AG04450 (cell line): ENCODE data around the gene SAMMSON. TPM values are rescaled to one million over a fixed set of nuclear protein-coding genes. Genes with fewer than 3 reads are reported as not detected.
A peak's percentile ranks its signal among the peaks of the same experiment; 100 is the strongest.

ENCODE experiments used
- CTCF ChIA-PET: fragments of 300-600, 350-600 bp; formaldehyde crosslinking; extraction: SDS; loops from one replicate; lab custom pipeline; 2022; ENCODE audit warnings: antibody characterized with exemption, inconsistent platforms; lab: Charles Lee
- POLR2A ChIA-PET: fragments of 350-600 bp; formaldehyde crosslinking; extraction: SDS; loops from one replicate; lab custom pipeline; 2021; ENCODE audit warnings: antibody characterized with exemption, inconsistent platforms; lab: Yijun Ruan, JAX
- DNase-seq: peaks from one replicate; pipeline ENCODE4 v3.0.0-alpha.2; 2011; ENCODE audit warnings: low read depth, low spot score
- H3K27ac ChIP-seq: one replicate; pipeline ENCODE4 v1.5.1; 2012; ENCODE audit warnings: low read depth, low read length, control low read depth
- H3K27me3 ChIP-seq: one replicate; pipeline ENCODE4 v1.6.0; 2012; ENCODE audit warnings: low read length; ENCODE audit not compliant: control insufficient read depth, insufficient read depth
- H3K4me3 ChIP-seq: 2 replicates; pipeline ENCODE4 v1.5.1; 2011; ENCODE audit warnings: mild to moderate bottlenecking, low read depth, low read length, control low read depth
- H3K9me3 ChIP-seq: 2 replicates; pipeline ENCODE4 v1.5.1; 2012; ENCODE audit warnings: low read length; ENCODE audit not compliant: control insufficient read depth, insufficient read depth
- polyA plus RNA-seq: library from polyadenylated mRNA; depleted of rRNA; stranded (reverse); fragments of >200 nt; gene quantifications from 2 replicates; pipeline ENCODE4 v1.2.3, GENCODE V29; 2011
- TF ChIP-seq, protein P1 (sequence below): IDR thresholded peaks from 2 replicates; pipeline ENCODE4 v1.5.1; 2011; ENCODE audit warnings: low read depth, low read length, control low read depth, inconsistent platforms

Gene SAMMSON
- polyA plus RNA-seq, 1 experiment, result not detected

DNA sequence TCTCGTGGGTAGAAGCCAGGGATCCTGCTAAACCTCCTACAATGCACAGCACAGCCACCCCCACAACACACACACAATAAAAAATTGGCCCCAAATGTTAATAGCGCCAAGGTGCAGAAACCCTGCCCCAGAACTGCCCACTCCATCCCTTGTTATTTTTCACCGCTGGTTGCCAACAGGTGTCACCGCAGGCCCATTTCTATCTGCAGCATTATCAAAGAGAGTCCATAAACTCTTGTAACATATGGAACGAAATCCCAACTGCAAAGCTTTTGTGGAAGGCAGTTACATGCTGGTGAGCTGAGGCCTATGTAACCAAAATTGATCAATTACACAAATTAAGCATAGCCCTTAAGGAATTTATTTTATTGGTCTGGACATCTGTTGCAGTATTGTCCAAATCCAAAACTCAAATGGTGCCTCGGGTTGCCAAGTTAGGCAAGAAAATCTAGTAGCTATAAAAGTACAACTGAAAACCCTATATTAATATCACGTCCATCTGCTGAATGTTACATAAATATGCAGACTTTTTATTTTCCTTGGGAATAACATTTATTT, 66.2 kb downstream of the SAMMSON start:
- ChIA-PET POLR2A (no interaction called here), CTCF (interaction anchor here (0.7 kb wide), 1 partner anchor 10 kb away, joined by 3 read pairs; no protein-coding TSS in a partner anchor)
- Histone ChIP-seq H3K4me3 (no peak overlapping the region), H3K27ac (no peak overlapping the region), H3K27me3 (peaks cover 7% of the 10 kb centered on the region), H3K9me3 (no peaks in the 10 kb centered on the region)
- TF ChIP-seq, protein P1, sequence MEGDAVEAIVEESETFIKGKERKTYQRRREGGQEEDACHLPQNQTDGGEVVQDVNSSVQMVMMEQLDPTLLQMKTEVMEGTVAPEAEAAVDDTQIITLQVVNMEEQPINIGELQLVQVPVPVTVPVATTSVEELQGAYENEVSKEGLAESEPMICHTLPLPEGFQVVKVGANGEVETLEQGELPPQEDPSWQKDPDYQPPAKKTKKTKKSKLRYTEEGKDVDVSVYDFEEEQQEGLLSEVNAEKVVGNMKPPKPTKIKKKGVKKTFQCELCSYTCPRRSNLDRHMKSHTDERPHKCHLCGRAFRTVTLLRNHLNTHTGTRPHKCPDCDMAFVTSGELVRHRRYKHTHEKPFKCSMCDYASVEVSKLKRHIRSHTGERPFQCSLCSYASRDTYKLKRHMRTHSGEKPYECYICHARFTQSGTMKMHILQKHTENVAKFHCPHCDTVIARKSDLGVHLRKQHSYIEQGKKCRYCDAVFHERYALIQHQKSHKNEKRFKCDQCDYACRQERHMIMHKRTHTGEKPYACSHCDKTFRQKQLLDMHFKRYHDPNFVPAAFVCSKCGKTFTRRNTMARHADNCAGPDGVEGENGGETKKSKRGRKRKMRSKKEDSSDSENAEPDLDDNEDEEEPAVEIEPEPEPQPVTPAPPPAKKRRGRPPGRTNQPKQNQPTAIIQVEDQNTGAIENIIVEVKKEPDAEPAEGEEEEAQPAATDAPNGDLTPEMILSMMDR, result peak; percentile 8; the same call in 1 of the 2 replicates
- DNase-seq, result no peak

DNA sequence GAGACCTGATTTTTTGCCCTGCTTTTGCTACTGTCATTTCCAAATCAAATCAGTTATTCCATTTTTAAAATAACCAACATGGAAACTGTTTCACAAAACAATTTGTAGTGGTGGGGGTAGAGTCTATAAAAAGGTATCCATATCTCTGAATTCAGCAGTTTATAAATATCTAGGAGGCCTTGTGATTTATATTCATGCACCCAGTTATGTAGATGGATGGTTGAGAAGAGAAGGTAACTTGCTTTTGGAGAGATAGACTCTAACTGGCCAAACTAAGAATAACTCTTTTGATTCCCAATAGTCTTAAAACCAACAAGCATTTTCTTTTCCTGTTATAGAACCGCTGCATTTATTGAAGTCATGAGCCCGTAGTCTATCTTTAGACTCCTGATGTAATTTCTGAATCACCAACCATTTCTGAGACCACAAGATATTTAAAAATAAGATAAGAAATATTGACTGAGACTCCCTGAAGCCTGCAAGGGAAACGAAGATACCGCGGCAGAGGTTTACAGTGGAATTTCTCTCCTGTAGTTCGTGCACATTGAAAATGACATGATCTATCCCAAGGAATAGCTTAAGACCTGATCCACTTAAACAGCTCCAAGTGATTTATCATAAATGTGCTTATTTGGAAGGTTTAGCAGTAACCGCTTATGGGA, 68.5 kb downstream of the SAMMSON start:
- CTCF ChIA-PET, result interaction anchor here (3.1 kb wide), 1 partner anchor 291 kb away, joined by 14 read pairs; no protein-coding TSS in a partner anchor
- TF ChIP-seq, protein P1, result no peak
- H3K27me3 ChIP-seq, result peaks cover 7% of the 10 kb centered on the region
- no peaks in the 10 kb centered on the region for H3K9me3 ChIP-seq
- no peak overlapping the region for H3K27ac ChIP-seq
- DNase-seq, result no peak
- POLR2A ChIA-PET, result no interaction called here
- H3K4me3 ChIP-seq, result no peak overlapping the region

DNA sequence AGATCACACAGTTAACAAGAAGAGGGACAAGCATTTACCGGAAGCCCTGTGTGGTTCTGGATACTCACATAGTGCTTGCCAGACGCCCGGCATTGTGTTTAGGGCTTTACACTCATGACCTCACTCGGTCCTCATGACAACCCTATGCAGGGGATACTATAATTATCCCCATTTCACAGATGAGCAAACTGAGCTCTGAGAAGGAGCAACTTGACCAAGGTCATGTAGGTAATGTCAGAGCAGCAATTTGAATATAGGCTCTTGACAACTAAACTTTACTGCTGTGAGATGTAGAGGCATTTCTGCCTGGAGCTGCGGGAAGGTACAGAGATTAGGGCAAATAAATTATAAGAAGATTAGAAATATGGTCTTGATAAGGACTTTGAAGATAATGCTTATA, 70.0 kb downstream of the SAMMSON start:
- H3K27me3 ChIP-seq, result peaks cover 5% of the 10 kb centered on the region
- ChIA-PET CTCF (interaction anchor here (3.1 kb wide), 1 partner anchor 290 kb away, joined by 14 read pairs; no protein-coding TSS in a partner anchor), POLR2A (no interaction called here)
- H3K4me3 ChIP-seq, result no peak overlapping the region
- TF ChIP-seq, protein P1, result no peak
- DNase-seq, result no peak
- no peaks in the 10 kb centered on the region for H3K9me3 ChIP-seq
- no peak overlapping the region for H3K27ac ChIP-seq

DNA sequence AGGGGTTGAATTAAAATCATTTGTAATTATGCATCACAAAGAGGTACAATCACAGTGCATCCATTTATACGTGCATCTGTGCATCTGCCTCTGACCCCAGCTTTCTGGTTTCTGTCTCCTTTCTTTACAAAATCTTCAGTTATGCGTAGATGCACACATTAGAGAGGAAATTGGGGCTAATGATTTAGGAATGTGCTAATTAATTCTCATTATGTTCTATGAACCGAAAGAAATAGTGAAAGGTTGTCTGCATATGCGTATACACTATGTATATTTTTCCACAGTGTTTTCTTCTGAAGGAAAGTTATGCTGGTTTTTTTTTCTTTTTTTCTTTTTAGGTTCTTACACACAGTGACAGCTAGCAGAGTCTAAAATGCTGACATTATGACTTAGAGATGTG, 71.6 kb downstream of the SAMMSON start:
- Histone ChIP-seq H3K27me3 (peaks cover 7% of the 10 kb centered on the region), H3K9me3 (no peaks in the 10 kb centered on the region), H3K27ac (no peak overlapping the region), H3K4me3 (no peak overlapping the region)
- DNase-seq, result no peak
- TF ChIP-seq, protein P1, result no peak
- CTCF ChIA-PET, result interaction anchor here (1.0 to 3.1 kb wide), 2 partner anchors 20 to 288 kb away, joined by 3 to 14 read pairs; no protein-coding TSS in a partner anchor
- POLR2A ChIA-PET, result no interaction called here

DNA sequence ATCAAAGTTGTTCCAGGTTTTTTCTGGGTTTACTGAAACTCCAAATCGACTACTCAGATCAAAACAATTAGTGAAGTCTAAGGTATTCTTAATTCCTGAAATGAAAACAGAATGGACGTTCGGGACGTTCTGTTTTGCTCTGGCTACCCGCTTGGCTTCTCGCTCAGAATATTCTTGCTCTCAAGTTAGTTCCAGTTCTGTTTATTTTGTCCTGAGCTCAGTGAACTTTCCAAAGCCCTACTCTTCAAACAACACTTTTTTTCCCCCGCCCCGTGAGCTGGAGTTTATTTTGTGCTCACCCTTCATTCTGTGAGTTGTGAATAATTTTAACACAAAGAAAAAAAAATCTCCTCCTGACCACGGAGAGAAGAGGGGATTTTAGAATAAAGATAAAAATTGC, 72.6 kb downstream of the SAMMSON start:
- ChIA-PET CTCF (interaction anchor here (0.7 to 1.2 kb wide), 2 partner anchors 19 to 36 kb away, joined by 3 to 6 read pairs; no protein-coding TSS in a partner anchor), POLR2A (no interaction called here)
- Histone ChIP-seq H3K9me3 (no peaks in the 10 kb centered on the region), H3K4me3 (no peak overlapping the region), H3K27ac (no peak overlapping the region), H3K27me3 (peaks cover 7% of the 10 kb centered on the region)
- DNase-seq, result no peak
- TF ChIP-seq, protein P1, result no peak
